ENCODE results near the gene COQ2. TPM values are rescaled to one million over a fixed set of nuclear protein-coding genes. Genes with fewer than 3 reads are reported as not detected.

COQ2 gene
- total RNA-seq, 4 donors from 2014 or later: 5.0 to 8.9 (median 5.5) TPM

DNA sequence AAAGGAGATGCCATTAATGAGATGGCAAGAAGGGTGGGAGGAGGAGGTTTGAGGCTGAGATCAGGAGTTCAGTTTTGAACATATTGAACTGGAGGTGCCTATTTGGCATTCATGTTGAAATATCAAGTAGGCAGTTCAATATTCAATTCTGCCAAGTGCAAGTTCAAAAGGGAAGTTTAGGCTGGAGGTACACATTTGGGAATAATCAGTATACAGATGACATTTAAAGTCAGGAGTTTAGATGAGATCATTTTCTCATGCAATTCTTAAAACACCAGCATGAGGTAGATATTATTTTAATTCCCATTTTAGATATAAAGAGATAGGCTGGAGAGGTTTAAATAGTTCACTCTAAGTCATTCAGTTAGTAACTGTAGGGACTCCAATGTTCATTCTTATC, 26.1 kb downstream of the COQ2 start:
- no peak for ATAC-seq
- Histone ChIP-seq H3K9me3 (no peaks in the 10 kb centered on the region), H3K36me3 (peaks cover 0 to 12% of the 10 kb centered on the region in 2 donors), H3K4me1 (peaks cover 2 to 14% (median 3%) of the 10 kb centered on the region in 3 donors), H3K27me3 (no peaks in the 10 kb centered on the region), H3K4me3 (no peak overlapping the region), H3K27ac (no peak overlapping the region)
- no peak for TF ChIP-seq POLR2A (IDR thresholded peaks at IDR 0.05)
- TF ChIP-seq EP300 (IDR thresholded peaks at IDR 0.05): no peak

DNA sequence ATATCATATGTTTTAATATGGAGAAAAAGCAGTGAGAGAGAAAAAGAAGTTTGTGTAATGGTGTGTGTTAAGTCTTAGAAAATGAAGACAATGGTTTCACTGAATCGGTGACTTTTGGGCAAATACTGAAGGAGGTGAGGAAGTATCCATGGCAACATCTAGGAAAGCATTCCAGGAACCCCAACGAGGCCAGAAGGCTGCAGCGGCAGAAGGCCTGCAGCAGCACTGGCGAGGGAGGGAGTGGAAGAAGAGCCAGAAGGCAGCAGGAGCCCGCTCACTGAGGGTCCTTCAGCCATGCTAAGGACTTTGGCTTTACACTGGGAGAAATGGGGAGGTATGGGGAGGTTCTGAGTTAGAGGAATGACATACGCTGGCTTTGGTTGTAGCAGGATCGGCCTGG, 26.8 kb downstream of the COQ2 start:
- Histone ChIP-seq H3K36me3 (peaks cover 0 to 8% of the 10 kb centered on the region in 2 donors), H3K4me1 (peaks cover 2 to 14% (median 3%) of the 10 kb centered on the region in 3 donors), H3K4me3 (no peak overlapping the region), H3K27ac (no peak overlapping the region), H3K27me3 (no peaks in the 10 kb centered on the region), H3K9me3 (no peaks in the 10 kb centered on the region)
- TF ChIP-seq, protein P1, sequence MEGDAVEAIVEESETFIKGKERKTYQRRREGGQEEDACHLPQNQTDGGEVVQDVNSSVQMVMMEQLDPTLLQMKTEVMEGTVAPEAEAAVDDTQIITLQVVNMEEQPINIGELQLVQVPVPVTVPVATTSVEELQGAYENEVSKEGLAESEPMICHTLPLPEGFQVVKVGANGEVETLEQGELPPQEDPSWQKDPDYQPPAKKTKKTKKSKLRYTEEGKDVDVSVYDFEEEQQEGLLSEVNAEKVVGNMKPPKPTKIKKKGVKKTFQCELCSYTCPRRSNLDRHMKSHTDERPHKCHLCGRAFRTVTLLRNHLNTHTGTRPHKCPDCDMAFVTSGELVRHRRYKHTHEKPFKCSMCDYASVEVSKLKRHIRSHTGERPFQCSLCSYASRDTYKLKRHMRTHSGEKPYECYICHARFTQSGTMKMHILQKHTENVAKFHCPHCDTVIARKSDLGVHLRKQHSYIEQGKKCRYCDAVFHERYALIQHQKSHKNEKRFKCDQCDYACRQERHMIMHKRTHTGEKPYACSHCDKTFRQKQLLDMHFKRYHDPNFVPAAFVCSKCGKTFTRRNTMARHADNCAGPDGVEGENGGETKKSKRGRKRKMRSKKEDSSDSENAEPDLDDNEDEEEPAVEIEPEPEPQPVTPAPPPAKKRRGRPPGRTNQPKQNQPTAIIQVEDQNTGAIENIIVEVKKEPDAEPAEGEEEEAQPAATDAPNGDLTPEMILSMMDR (IDR thresholded peaks at IDR 0.05): no peak
- TF ChIP-seq POLR2AphosphoS5 (IDR thresholded peaks at IDR 0.05) (no peak), EP300 (IDR thresholded peaks at IDR 0.05) (no peak), POLR2A (IDR thresholded peaks at IDR 0.05) (no peak)
- 84 to 87% methylated on average over 6 to 7 of the region's 7 CpGs for WGBS, 2 donors (ENCODE audit: low coverage in 1 of 2)
- no peak for ATAC-seq

DNA sequence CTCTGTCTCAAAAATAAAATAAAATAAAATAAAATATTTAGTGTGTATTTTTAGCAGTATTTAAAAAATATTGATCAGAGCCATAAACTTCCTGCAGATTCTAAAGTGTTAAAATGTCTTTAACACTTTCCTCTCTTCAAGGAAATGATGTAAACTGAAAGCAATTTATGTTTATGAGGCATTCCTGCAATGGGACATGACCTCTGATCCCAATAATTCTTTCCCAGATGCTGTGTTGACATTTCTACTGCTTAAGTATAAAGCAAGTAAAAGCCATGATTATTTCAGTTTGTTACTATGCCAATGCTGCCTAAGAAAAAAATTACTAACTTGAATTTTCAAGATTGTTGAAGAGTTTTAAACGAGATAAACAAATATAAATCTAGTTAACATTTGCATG, 29.0 kb downstream of the COQ2 start:
- H3K27ac ChIP-seq: no peak overlapping the region

DNA sequence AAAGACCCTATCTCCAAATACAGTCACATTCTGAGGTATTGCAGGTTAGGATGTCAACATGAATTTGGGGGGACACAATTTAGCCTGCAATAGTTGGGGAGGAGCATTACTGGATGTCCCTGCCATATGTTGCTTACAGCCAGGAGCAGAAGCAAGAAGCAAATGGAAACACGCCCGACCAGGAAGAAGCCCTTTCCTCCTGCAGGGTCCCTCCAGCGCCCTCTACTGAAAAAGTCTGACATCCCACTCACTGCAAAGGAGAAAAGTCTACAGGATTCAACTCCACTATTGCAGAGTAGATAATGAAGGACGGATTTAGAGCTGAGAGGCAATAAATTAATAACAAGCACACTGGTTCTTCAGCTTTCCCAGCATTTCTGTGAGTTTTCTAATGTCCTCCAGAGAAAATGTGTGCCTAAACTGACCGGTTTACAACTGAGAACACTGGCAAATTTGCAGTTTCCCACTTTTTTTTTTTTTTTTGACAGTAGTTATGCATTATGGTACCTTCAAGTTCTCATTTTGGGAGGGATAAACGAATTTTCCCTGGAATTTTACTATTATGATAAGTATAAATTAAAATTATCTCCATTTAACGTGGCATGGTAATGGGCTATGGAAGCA, 31.7 kb downstream of the COQ2 start:
- Histone ChIP-seq H3K4me1 (peaks cover 0 to 14% (median 2%) of the 10 kb centered on the region in 3 donors), H3K4me3 (no peak overlapping the region), H3K36me3 (no peaks in the 10 kb centered on the region), H3K27ac (no peak overlapping the region), H3K9me3 (no peaks in the 10 kb centered on the region), H3K27me3 (no peaks in the 10 kb centered on the region)
- no peak for ATAC-seq
- TF ChIP-seq, protein P1 (IDR thresholded peaks at IDR 0.05): peak in 2 of 4 experiments; percentile 30 to 54
- TF ChIP-seq POLR2A (IDR thresholded peaks at IDR 0.05) (no peak), EP300 (IDR thresholded peaks at IDR 0.05) (no peak), POLR2AphosphoS5 (IDR thresholded peaks at IDR 0.05) (no peak)
- WGBS, 2 donors (ENCODE audit: low coverage in 1 of 2): 34 to 48% methylated on average over 7 of the region's 7 CpGs

More for the DNA sequence above, 29.0 kb downstream of the COQ2 start:
- Histone ChIP-seq H3K36me3 (no peaks in the 10 kb centered on the region), H3K9me3 (no peaks in the 10 kb centered on the region), H3K27me3 (no peaks in the 10 kb centered on the region), H3K4me3 (no peak overlapping the region), H3K4me1 (peaks cover 2 to 14% (median 3%) of the 10 kb centered on the region in 3 donors)
- 53 to 55% methylated on average over 1 of the region's 1 CpG for WGBS, 2 donors (ENCODE audit: low coverage in 1 of 2)
- ATAC-seq: no peak
- TF ChIP-seq EP300 (IDR thresholded peaks at IDR 0.05) (no peak), POLR2A (IDR thresholded peaks at IDR 0.05) (no peak), POLR2AphosphoS5 (IDR thresholded peaks at IDR 0.05) (peak; percentile 79)

DNA sequence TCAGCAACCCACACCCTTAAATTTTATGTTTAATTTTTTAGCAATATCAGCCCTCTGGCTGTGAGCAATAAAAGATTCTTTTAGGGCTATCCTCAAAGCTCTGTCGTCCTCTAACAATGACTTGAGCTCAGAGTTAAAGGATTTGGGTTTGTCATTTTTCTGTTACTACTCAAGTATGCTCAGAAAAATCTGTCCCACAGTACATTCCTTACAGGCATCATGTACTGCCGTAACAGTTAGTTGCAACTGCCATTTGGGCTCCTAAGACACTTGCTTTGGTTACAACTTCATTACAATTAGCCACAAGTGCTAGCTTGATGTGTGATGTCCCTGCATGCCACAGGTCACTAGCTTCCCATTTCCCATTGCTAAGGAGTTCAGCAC, 33.2 kb downstream of the COQ2 start:
- Histone ChIP-seq H3K4me1 (peaks cover 0 to 10% (median 2%) of the 10 kb centered on the region in 3 donors), H3K27ac (no peak overlapping the region), H3K27me3 (no peaks in the 10 kb centered on the region), H3K4me3 (no peak overlapping the region), H3K36me3 (no peaks in the 10 kb centered on the region), H3K9me3 (no peaks in the 10 kb centered on the region)
- WGBS, 2 donors (ENCODE audit: low coverage in 1 of 2): 42 to 65% methylated on average over 2 of the region's 2 CpGs
- no peak for ATAC-seq
- TF ChIP-seq POLR2A (IDR thresholded peaks at IDR 0.05): no peak
- no peak for TF ChIP-seq POLR2AphosphoS5 (IDR thresholded peaks at IDR 0.05)
- TF ChIP-seq, protein P1 (IDR thresholded peaks at IDR 0.05): no peak
- no peak for TF ChIP-seq EP300 (IDR thresholded peaks at IDR 0.05)

Data from gastroesophageal sphincter (tissue), 4 donors.